Activated naive CD4-positive, alpha-beta T cell treated with anti-CD3 and anti-CD28 coated beads, Interleukin-2, amount 50 U/mL, for 72 hours (primary cell): ENCODE results near the gene TMEM271. TPM values are rescaled to one million over a fixed set of nuclear protein-coding genes. Genes with fewer than 3 reads are reported as not detected.

ENCODE experiments used
- ATAC-seq, 2 donors: fragments of 150-1000 bp; cut with Tn5 transposase; 2 replicates each; pipeline ENCODE4 v1.10.0; 2021; ENCODE audit warnings: mild to moderate bottlenecking in 2 of 2, moderate library complexity in 2 of 2
- DNase-seq, 2 donors: peaks; one replicate each; pipeline ENCODE4 v3.0.0; 2021 to 2022; ENCODE audit warnings: low spot score in 2 of 2
- H3K27ac Mint-ChIP-seq, 2 donors: one replicate each; pipeline ENCODE4 v1.8.0; 2022; ENCODE audit warnings: mild to moderate bottlenecking in 2 of 2, mixed read lengths in 2 of 2
- H3K36me3 Mint-ChIP-seq, 2 donors: one replicate each; pipeline ENCODE4 v1.8.0; 2022; ENCODE audit warnings: mixed read lengths in 2 of 2
- H3K9me3 Mint-ChIP-seq, 2 donors: one replicate each; pipeline ENCODE4 v1.8.0; 2022; ENCODE audit warnings: mixed read lengths in 2 of 2
- total RNA-seq, 2 donors: library from RNA; stranded (reverse); gene quantifications; one replicate each; pipeline ENCODE4 v1.2.3, GENCODE V29; 2022

TMEM271 gene
- not detected for total RNA-seq

- DNase-seq = no peak
- ATAC-seq = no peak
- Mint-ChIP-seq H3K36me3 (peaks cover 6 to 23% of the 10 kb centered on the region in 2 donors), H3K9me3 (no peaks in the 10 kb centered on the region), H3K27ac (peak within 1 kb of the TSS in 1 of 2 donors; percentile 72)
Observed at GRCh38 chr4:576245-576821, at the start of gene TMEM271. TMEM271 (minus strand) TSS chr4:576295; CDS start chr4:576062, 233 bp downstream.

DNA sequence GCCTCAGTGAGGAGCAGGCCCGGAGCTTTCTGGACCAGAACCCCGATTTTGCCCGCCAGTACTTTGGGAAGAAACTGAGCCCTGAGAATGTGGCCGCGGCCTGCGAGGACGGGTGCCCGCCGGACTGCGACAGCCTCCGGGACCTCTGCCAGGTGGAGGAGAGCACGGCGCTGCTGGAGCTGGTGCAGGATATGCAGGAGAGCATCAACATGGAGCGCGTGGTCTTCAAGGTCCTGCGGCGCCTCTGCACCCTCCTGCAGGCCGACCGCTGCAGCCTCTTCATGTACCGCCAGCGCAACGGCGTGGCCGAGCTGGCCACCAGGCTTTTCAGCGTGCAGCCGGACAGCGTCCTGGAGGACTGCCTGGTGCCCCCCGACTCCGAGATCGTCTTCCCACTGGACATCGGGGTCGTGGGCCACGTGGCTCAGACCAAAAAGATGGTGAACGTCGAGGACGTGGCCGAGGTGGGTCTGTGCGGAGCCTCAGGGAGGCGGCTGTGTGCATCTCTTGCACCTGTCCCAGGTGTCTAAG, 49.6 kb upstream of the TMEM271 start:
- Mint-ChIP-seq H3K27ac (no peak overlapping the region), H3K36me3 (no peaks in the 10 kb centered on the region), H3K9me3 (no peaks in the 10 kb centered on the region)
- ATAC-seq (no peak), DNase-seq (no peak)

DNA sequence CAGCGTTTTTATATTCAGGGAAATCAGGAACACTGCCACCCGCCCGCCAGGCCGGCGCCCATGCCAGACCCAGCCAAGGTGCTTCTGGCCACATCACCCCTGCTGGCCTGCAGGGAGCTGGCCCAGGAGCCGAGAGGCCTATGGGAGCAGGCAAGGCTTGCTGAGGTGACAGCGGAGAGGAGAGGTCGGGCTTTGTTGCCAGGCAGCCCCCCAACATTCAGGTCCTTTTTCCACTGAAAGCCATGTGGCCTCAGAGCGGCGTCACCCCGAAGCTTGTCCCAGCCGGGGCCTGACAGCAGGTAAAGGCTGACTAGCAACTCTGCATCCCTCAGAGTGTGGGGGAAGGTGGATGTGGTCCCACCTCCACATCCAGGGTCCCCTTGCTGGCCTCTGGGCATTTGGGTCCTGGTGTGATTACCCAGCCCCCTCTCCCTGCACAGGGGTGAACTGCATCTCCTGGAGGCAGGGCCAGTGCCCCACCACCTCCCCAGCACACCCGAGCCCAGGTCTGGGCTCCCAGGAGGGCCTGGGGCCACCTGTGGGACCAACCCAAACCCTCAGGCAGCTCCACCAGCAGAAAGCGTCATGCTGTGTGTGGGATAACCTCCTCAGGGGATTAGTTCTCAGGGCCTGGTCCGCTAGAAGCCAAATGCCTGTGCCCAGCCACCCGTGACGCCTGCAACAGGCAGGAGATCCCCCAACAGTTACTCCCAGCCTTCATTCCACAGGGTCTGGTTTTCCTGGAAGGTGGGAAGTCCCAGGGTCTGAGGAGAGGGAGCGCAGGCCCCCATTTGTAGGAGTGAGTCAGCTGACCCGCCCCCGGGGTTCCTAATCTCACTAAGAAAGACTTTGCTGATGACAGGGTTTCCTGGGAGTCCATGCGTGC, 48.9 kb upstream of the TMEM271 start, which contains the start of gene PDE6B:
PDE6B (plus strand) TSS at position 869 of the 886 bp plus-strand sequence. CDS start 54 bp downstream, outside the sequence.
- DNase-seq (no peak), ATAC-seq (no peak)
- Mint-ChIP-seq H3K27ac (no peak within 1 kb of the TSS), H3K9me3 (no peaks in the 10 kb centered on the region), H3K36me3 (no peaks in the 10 kb centered on the region)

GRCh38 chr4:623914-624566, 47.9 kb upstream of the TMEM271 start:
- Mint-ChIP-seq H3K27ac (no peak overlapping the region), H3K9me3 (no peaks in the 10 kb centered on the region), H3K36me3 (no peaks in the 10 kb centered on the region)
- DNase-seq = no peak
- no peak for ATAC-seq

GRCh38 chr4:622996-623913, 47.2 kb upstream of the TMEM271 start:
- no peak for DNase-seq
- ATAC-seq = peak; percentile 24 to 28
- Mint-ChIP-seq H3K36me3 (no peaks in the 10 kb centered on the region), H3K27ac (peak overlapping the region in 1 of 2 donors; percentile 9), H3K9me3 (no peaks in the 10 kb centered on the region)

DNA sequence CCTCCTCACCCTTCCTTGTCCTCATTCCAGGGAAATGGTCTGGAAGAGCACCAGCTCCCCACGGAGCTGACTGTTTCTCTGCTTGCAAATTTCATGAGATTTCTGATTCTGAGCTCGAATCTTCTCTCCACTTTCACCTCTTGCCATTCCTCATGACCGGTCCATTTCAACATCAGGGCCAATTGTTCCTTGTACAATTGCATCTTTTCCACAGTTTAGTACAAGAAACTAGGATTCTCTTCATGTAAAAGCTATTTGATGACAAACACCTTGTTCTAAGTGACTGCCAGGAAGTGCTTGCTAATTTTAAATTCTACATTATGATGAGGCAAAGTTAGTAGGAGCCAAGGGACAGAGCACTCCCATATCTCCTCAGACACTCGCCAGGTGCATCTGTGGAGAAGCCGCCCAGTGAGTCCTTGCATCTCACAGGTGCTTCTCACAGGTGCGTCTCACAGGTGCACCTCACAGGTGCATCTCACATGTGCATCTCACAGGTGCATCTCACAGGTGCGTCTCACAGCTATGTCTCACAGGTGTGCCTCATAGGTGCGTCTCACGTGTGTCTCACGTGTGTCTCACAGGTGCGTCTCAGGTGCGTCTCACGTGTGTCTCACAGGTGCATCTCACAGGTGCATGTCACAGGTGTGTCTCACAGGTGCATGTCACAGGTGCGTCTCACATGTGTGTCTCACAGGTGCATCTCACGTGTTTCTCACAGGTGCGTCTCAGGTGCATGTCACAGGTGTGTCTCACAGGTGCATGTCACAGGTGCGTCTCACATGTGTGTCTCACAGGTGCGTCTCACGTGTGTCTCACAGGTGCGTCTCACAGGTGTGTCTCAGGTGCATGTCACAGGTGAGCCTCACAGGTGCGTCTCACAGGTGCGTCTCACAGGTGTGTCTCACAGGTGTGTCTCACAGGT, 46.2 kb upstream of the TMEM271 start:
- DNase-seq (no peak), ATAC-seq (no peak)
- Mint-ChIP-seq H3K9me3 (no peaks in the 10 kb centered on the region), H3K36me3 (no peaks in the 10 kb centered on the region), H3K27ac (no peak overlapping the region)

DNA sequence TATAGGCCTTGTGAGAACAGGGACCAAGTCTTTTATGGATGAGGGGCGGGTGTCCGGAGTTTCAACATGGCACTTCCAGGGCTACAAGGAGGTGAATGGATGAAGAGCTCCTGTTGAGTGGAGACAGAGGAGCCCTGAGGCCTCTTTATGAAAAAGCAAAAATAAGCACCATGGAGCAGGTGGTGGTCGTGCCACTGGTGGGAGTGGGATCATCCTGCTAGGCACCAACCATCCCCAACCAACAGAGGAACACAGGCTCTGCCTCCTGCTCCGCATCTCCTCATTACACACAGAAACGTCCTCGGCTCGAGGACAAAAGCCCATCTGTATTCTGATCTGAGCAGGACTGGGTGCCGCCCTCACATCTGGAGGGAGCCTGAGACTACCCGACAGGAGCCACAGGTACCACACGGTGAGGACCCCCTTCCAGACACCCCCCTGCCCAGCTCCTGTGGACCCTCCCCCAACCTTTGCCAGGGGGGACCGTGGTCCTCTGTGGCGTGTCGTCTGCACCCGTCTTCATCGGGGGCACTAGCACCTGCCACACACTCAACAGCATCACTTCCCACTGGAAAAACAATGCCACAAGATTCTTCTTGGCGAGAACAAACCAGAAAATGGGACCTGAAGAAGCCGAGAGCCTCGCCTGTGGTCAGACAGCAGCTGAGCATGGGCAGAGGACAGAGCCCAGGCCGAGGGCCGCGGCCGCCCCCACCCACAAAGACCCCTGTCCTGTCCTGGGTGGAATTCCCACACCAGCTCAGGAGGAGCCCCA, 45.4 kb upstream of the TMEM271 start:
- no peaks in the 10 kb centered on the region for H3K36me3 Mint-ChIP-seq
- no peaks in the 10 kb centered on the region for H3K9me3 Mint-ChIP-seq
- no peak for DNase-seq
- ATAC-seq = no peak
- no peak overlapping the region for H3K27ac Mint-ChIP-seq

GRCh38 chr4:620851-621261, 44.8 kb upstream of the TMEM271 start:
- ATAC-seq (no peak), DNase-seq (no peak)
- no peaks in the 10 kb centered on the region for H3K36me3 Mint-ChIP-seq
- no peak overlapping the region for H3K27ac Mint-ChIP-seq
- no peaks in the 10 kb centered on the region for H3K9me3 Mint-ChIP-seq

DNA sequence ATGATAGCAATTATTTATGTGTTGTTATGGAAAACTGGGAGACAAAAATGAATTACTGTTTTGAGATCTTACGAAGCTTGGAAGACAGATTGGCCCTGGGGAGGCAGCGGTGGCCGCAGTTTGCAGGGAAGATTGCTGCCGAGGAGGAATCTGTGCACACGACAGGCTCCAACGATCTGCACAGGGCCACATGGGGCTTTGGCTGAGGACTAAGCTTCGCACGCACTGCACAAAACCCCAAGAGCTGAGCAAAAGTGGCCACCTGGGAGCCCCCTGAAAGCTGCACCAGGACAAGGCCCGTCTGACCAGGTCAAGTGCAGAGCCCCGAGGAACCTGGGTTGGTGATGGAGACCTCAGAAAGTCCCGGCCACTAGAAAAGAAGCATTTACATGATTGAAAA, 44.1 kb upstream of the TMEM271 start:
- H3K36me3 Mint-ChIP-seq = no peaks in the 10 kb centered on the region
- H3K9me3 Mint-ChIP-seq = no peaks in the 10 kb centered on the region
- ATAC-seq (no peak), DNase-seq (no peak)
- no peak overlapping the region for H3K27ac Mint-ChIP-seq

DNA sequence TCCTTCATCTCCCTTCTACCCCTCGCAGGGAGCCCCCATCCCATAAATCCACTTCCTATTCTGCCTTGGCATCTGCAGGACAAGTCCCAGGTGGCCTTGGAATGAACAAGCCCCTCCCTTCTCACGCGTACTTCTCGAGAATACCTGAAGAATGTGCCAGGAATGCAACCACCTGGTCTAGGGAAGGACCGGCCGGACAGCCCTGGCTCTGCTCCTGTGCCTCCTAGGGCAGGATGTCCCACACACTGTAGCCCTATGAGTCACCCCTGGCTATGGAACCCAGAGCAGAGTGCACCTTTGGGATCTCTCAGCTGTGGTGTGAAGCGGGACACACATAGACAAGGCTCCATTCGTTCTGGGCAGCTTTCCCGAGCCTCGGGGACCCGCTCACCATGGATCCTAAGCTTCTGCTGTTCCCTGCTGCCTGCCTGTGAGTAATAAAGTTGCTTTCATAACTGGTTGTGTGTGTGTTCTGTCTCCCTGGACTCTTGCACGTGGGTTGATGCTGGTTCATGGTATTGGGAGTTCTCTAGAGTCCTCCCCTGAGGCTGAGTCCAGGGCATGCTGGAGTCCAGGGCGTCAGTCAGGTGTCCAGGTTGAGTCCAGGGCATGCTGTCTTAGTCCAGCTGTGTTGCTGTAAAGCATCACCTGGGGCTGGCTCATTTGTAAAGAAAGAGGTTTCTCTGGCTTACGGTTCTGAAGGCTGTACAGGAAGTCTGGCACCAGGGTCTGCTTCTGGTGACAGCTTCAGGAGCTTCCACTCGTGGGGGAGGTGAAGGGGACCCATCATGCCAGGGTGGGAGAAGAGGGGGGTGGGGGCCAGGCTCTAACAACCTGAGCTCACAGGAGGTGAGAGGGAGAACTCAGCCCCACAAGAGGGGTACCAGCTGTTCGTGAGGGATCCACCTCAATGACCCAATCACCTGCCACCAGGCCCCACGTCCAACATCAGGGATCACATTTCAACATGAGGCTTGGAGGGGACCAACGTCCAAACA, 41.8 kb upstream of the TMEM271 start:
- Mint-ChIP-seq H3K9me3 (no peaks in the 10 kb centered on the region), H3K36me3 (no peaks in the 10 kb centered on the region), H3K27ac (no peak overlapping the region)
- DNase-seq (no peak), ATAC-seq (no peak)

- DNase-seq (no peak), ATAC-seq (no peak)
- no peaks in the 10 kb centered on the region for H3K36me3 Mint-ChIP-seq
- no peaks in the 10 kb centered on the region for H3K9me3 Mint-ChIP-seq
- no peak overlapping the region for H3K27ac Mint-ChIP-seq
Observed at GRCh38 chr4:616911-617643, 41.0 kb upstream of the TMEM271 start.

- DNase-seq (no peak), ATAC-seq (no peak)
- no peaks in the 10 kb centered on the region for H3K36me3 Mint-ChIP-seq
- H3K27ac Mint-ChIP-seq = no peak overlapping the region
- no peaks in the 10 kb centered on the region for H3K9me3 Mint-ChIP-seq
Observed at GRCh38 chr4:616091-616490, 40.0 kb upstream of the TMEM271 start.

GRCh38 chr4:613126-613525, 37.0 kb upstream of the TMEM271 start:
- no peak for ATAC-seq
- H3K36me3 Mint-ChIP-seq = no peaks in the 10 kb centered on the region
- peaks cover 5% of the 10 kb centered on the region in 2 donors for H3K9me3 Mint-ChIP-seq
- DNase-seq = peak in 1 of 2 donors; percentile 34
- no peak overlapping the region for H3K27ac Mint-ChIP-seq
